K562 (cell line): Measurements from ENCODE around the gene POLR3GL. TPM values are rescaled to one million over a fixed set of nuclear protein-coding genes. Genes with fewer than 3 reads are reported as not detected.
A peak's percentile ranks its signal among the peaks of the same experiment; 100 is the strongest.

ENCODE experiments used
- ATAC-seq: fragments of 200-7000 bp; cut with Tn5 transposase; 3 replicates; pipeline ENCODE4 v1.9.1; 2020; ENCODE audit warnings: moderate library complexity
- BruUV-seq: library from RNA; stranded (reverse); fragments of 400-500 nt; replicated peaks from 2 replicates; lab custom pipeline; 2021; lab: Mats Ljungman, UMichigan
- CTCF ChIA-PET: fragments of 300-600 bp; formaldehyde crosslinking; extraction: SDS; loops from one replicate; lab custom pipeline; 2021; ENCODE audit warnings: low intra/inter-chr PET ratio; lab: Yijun Ruan, JAX
- POLR2A ChIA-PET: fragments of 300-600, 350-650 bp; sonication (Branson Sonifier 250); formaldehyde crosslinking; extraction: SDS; loops from one replicate; lab custom pipeline; 2021; ENCODE audit warnings: antibody characterized with exemption, inconsistent platforms; lab: Yijun Ruan, JAX
- DNase-seq, 4 experiments: peaks; one replicate each; pipeline versions ENCODE4 v3.0.0 to v3.0.0-alpha.2; 2011 to 2018; ENCODE audit warnings: low spot score in 3 of 4, mixed read lengths in 3 of 4; ENCODE audit errors: extremely low read depth in 1 of 4
- FAIRE-seq: peaks from 2 replicates; lab custom pipeline; 2011; peaks lifted over from hg19 to GRCh38; lab: Jason Lieb, UNC
- H2AFZ ChIP-seq: 2 replicates; pipeline ENCODE4 v1.6.0; 2011; ENCODE audit warnings: low read depth, low read length, control low read depth, inconsistent platforms
- H3K27ac ChIP-seq: fragments of 200-600 bp; 3 replicates; pipeline ENCODE4 v1.8.0; 2011; ENCODE audit warnings: low read depth, mild to moderate bottlenecking, control low read depth, inconsistent platforms, low read length, moderate library complexity, mixed read lengths; ENCODE audit errors: extremely low read depth
- H3K27me3 ChIP-seq, 2 experiments: fragments of 300-600 bp in 1 of 2; 2 replicates in 1 of 2; 3 replicates in 1 of 2; pipeline versions ENCODE4 v1.6.0 to v1.8.0; 2011; ENCODE audit warnings: inconsistent platforms in 2 of 2, low read length in 2 of 2, mild to moderate bottlenecking in 1 of 2, mixed read lengths in 1 of 2, moderate library complexity in 1 of 2; ENCODE audit not compliant: control insufficient read depth in 2 of 2, insufficient read depth in 2 of 2
- H3K36me3 ChIP-seq: fragments of 300-600 bp; 3 replicates; pipeline ENCODE4 v1.8.0; 2011; ENCODE audit warnings: mild to moderate bottlenecking, low read length, inconsistent platforms; ENCODE audit not compliant: control insufficient read depth, insufficient read depth
- H3K4me1 ChIP-seq, 2 experiments: fragments of 200-600 bp in 1 of 2; replicated peaks in 1 of 2; 2 replicates in 1 of 2; 3 replicates in 1 of 2; pipeline versions ENCODE4 v1.5.1 to v1.8.0; 2011; ENCODE audit warnings: inconsistent platforms in 2 of 2, low read length in 2 of 2, mild to moderate bottlenecking in 1 of 2, mixed read lengths in 1 of 2, moderate library complexity in 1 of 2; ENCODE audit not compliant: control insufficient read depth in 2 of 2, insufficient read depth in 2 of 2
- H3K4me2 ChIP-seq: 2 replicates; pipeline ENCODE4 v1.6.1; 2011; ENCODE audit warnings: low read length, control low read depth, inconsistent platforms, mixed read lengths; ENCODE audit not compliant: insufficient read depth
- H3K4me3 ChIP-seq: fragments of 200-600 bp; sonication (generic), shearing (Covaris generic); 2 replicates; pipeline ENCODE4 v1.5.1; 2016; ENCODE audit warnings: control low read depth, inconsistent platforms
- H3K79me2 ChIP-seq: fragments of 200-600 bp; 3 replicates; pipeline ENCODE4 v1.8.0; 2011; ENCODE audit warnings: low read length, inconsistent platforms; ENCODE audit not compliant: control insufficient read depth, insufficient read depth
- H3K9ac ChIP-seq, 2 experiments: 2 replicates each; pipeline versions ENCODE4 v1.6.0 to v1.6.1; 2011; ENCODE audit warnings: low read depth in 2 of 2, low read length in 2 of 2, control low read depth in 1 of 2, inconsistent platforms in 1 of 2, mild to moderate bottlenecking in 1 of 2, mixed read lengths in 1 of 2; ENCODE audit not compliant: insufficient read depth in 1 of 2
- H3K9me1 ChIP-seq: one replicate; pipeline ENCODE4 v1.6.0; 2011; ENCODE audit warnings: inconsistent platforms, mild to moderate bottlenecking, low read length, moderate library complexity; ENCODE audit not compliant: control insufficient read depth, insufficient read depth
- H3K9me3 ChIP-seq: replicated peaks from 2 replicates; pipeline ENCODE4 v1.5.1; 2011; ENCODE audit warnings: low read depth, low read length, inconsistent platforms; ENCODE audit not compliant: control insufficient read depth, insufficient read depth
- H4K20me1 ChIP-seq: replicated peaks from 2 replicates; pipeline ENCODE4 v1.6.1; 2011; ENCODE audit warnings: low read length, inconsistent platforms, mixed read lengths; ENCODE audit not compliant: control insufficient read depth, insufficient read depth
- UBTF ChIP-seq, 2 experiments: IDR thresholded peaks; 2 replicates each; pipeline ENCODE4 v1.6.1; 2012; ENCODE audit warnings: improper control_type of control experiment in 2 of 2, low read depth in 2 of 2, low read length in 2 of 2, borderline replicate concordance in 1 of 2
- ZBTB33 ChIP-seq: sonication (generic); formaldehyde crosslinking; IDR thresholded peaks from 2 replicates; pipeline ENCODE4 v1.8.1; 2023; ENCODE audit warnings: mild to moderate bottlenecking, missing genetic modification reagents
- whole genome bisulfite sequencing: fragments of 100-300 bp; shearing (Covaris generic); methylation state at CpG from one replicate; pipeline ENCODE4 v1.1.6; 2016; ENCODE audit warnings: low coverage, mixed read lengths; ENCODE audit not compliant: insufficient coverage; ENCODE audit errors: missing lambda C conversion rate; 5-methylcytosine and 5-hydroxymethylcytosine counted together
- in situ Hi-C: fragments of 300-500 bp; cut with MboI; formaldehyde crosslinking; loops from 4 replicates; pipeline ENCODE4 v1.15.0; 2018; ENCODE audit warnings: inconsistent platforms, mixed read lengths
- intact Hi-C: fragments of 100-400 bp; cut with micrococcal nuclease; formaldehyde crosslinking; loops from 2 replicates; pipeline ENCODE4 v1.14.2; 2022
- polyA plus RNA-seq, 8 experiments: library from polyadenylated mRNA; depleted of rRNA in 4 of 8; stranded (reverse) in 5 of 8; unstranded in 3 of 8; fragments of >200 nt; fragmentation: Nextera tagmentation in 2 of 8; fragmentation: Illumina TruSeq in 1 of 8; extraction: Ambion mirVana in 2 of 8; extraction: Trizol in 1 of 8; gene quantifications; 2 replicates each; pipeline versions ENCODE4 v1.2.1 to v1.2.3, GENCODE V29; 2011 to 2014; ENCODE audit warnings: inconsistent platforms in 1 of 8, missing spikeins in 1 of 8
- total RNA-seq, 7 experiments: library from RNA; depleted of rRNA in 6 of 7; stranded (reverse); fragments of >200 nt in 6 of 7; fragmentation: Illumina TruSeq in 2 of 7; extraction: Trizol in 2 of 7; gene quantifications; 2 replicates each; pipeline versions ENCODE4 v1.2.1 to v1.2.3, GENCODE V29; 2011 to 2021; ENCODE audit warnings: low replicate concordance in 1 of 7

The POLR3GL gene
- total and polyA plus RNA-seq, 9 of the 15 experiments (the other 6 are each of a cell fraction or from before 2014, with no cell fraction given) = 14.6 to 48.4 (median 38.2) TPM

DNA sequence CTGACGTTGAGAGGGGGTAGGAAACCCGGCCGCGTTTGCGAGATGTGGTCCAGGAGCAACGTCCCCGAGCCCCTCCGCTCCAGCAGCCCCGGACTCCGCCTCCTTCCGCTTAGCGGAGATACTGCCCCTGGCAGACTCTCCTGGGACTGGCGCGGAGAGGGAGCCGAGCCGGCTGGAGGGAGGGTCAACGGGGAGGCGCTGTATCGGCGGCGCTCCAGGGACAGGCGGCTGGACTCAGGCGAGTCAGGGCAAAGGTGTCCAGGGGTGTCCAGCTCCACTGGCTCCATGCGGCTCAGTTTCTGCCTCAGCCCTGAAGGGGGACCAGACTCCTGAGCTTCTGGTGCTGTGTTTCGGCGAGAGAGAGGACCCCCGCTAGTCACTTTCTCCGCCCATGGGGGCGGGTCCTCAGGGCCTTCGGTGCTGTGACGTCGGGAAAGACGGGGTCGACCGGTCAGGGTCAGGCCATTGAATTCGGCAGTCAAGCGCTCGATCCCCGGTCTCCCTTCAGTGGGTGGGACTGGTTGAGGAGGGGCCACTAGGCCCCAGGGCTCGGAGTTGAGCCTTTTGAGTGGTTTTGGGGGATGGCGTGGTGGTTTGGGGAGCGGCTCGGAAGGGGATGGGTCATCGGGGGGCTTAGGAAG is 3.9 kb upstream of the POLR3GL start:
- no peak overlapping the region for H3K4me2 ChIP-seq
- in situ Hi-C loops = no loop called here
- H3K4me1 ChIP-seq = peaks cover 34 to 39% of the 10 kb centered on the region in 2 experiments; a peak in 4 of 5 replicates
- FAIRE-seq = no peak
- H3K9me1 ChIP-seq = no peaks in the 10 kb centered on the region
- H3K9me3 ChIP-seq = no peaks in the 10 kb centered on the region
- ATAC-seq = no peak
- H2AFZ ChIP-seq = no peak overlapping the region
- TF ChIP-seq UBTF (IDR thresholded peaks at IDR 0.05; ENCODE audit: borderline replicate concordance in 1 of 2, low read depth in 2 of 2, low read length in 2 of 2) (no peak), ZBTB33 (CRISPR knock-in tag) (peak; percentile 61)
- TF ChIP-seq, all 486 proteins: peak for 1
- H3K9ac ChIP-seq = no peak overlapping the region
- H3K4me3 ChIP-seq = no peak overlapping the region
- WGBS = 83% methylated on average over 22 of the region's 44 CpGs
- intact Hi-C loops = no loop called here
- CTCF ChIA-PET = no interaction called here
- DNase-seq = no peak
- POLR2A ChIA-PET = no interaction called here
- no peak overlapping the region for H3K27ac ChIP-seq
- H4K20me1 ChIP-seq = no peaks in the 10 kb centered on the region
- BruUV-seq = no TSS peak
- peaks cover 37% of the 10 kb centered on the region for H3K79me2 ChIP-seq
- H3K36me3 ChIP-seq = no peaks in the 10 kb centered on the region
- H3K27me3 ChIP-seq = no peaks in the 10 kb centered on the region; a peak in 1 of 5 replicates
